ENCODE measurements around the gene TESK1. TPM values are rescaled to one million over a fixed set of nuclear protein-coding genes. Genes with fewer than 3 reads are reported as not detected.

Gene TESK1
- total RNA-seq, 8 experiments from 2014 or later: 15.9 to 30.6 (median 23.0) TPM

DNA sequence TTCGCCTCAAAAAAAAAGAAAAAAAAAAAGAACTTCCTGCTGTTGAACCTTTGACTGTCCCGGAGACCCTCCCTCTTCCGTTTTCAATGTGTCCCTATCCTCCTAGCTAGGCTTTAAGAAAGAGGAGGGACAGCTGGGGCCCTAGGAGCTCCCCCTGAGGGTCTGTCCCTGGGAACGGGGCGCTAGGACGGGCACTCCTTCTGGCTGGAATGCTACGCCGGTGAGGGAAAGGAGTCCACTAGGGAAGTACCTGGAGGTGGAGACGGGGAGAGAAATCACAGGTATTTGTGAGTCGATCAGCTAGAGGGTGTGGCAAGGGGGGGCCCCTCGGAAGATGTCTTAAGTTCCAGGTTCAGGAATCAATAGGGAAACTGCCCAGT lies 41.1 kb downstream of the TESK1 start:
- in situ Hi-C loops (cut with MboI; ENCODE audit: low pct_unique_long_range_greater_than_20kb in 2 of 9, low sequenced_read_pairs in 9 of 9, unreplicated experiment in 9 of 9): no loop called here
- ATAC-seq (replicated peaks in 6 of 8): peak; percentile 13 to 30 (median 20)
- Histone ChIP-seq H3K4me1 (replicated peaks in 1 of 2) (peaks cover 8 to 10% of the 10 kb centered on the region in 2 donors), H3K4me3 (peak overlapping the region; percentile 44 to 61 (median 53)), H3K27ac (no peak overlapping the region)
- 0 to 18% (median 6%) methylated on average over 1 to 7 of the region's 11 CpGs; no CpG with 5 or more reads in 2 of the 10 experiments for WGBS, 10 experiments

DNA sequence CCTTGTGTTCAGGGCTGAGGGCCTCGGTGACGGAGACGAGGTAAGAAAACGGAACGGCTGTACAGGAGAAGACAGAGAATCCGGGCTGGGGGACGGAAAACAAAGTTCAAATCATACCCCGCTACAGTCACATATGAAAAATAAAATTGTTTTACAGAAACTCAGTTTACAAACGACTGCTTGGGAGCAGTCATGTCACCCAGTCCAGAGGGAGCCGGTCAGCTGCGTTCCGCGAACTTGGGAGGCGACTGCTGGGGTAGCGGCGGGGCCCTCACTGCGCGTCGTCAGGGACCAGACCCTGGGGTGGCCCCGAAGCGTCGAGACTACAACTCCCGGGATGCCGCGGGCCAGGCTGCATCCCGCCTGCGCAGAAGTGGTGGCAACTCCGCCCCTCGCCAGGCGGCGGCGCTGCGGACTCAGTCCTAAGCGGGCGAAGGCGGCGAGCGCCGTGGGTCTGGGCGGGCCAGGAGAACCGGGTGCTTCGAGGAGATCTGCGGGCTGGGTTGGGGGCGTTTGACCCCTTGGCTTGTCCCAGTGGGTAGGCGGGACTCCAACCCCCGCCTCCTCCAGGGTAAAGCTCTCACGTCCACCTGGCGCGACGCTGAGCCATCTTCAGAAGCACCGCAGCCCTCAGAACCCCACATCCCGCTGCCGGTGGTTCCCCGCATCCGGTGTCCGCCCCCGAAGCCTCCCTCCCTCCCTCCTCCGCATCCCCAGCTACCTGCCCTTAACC lies 41.6 kb downstream of the TESK1 start:
- in situ Hi-C loops (cut with MboI; ENCODE audit: low pct_unique_long_range_greater_than_20kb in 2 of 9, low sequenced_read_pairs in 9 of 9, unreplicated experiment in 9 of 9): no loop called here
- H3K4me1 ChIP-seq (replicated peaks in 1 of 2): peaks cover 8 to 10% of the 10 kb centered on the region in 2 donors
- H3K4me3 ChIP-seq: peak overlapping the region; percentile 44 to 61 (median 53)
- 0 to 16% (median 2%) methylated on average over 3 to 20 of the region's 58 CpGs; no CpG with 5 or more reads in 4 of the 10 experiments for WGBS, 10 experiments
- peak; percentile 94 to 98 (median 95) for ATAC-seq (replicated peaks in 6 of 8)
- peak overlapping the region; percentile 40 to 44 for H3K27ac ChIP-seq

DNA sequence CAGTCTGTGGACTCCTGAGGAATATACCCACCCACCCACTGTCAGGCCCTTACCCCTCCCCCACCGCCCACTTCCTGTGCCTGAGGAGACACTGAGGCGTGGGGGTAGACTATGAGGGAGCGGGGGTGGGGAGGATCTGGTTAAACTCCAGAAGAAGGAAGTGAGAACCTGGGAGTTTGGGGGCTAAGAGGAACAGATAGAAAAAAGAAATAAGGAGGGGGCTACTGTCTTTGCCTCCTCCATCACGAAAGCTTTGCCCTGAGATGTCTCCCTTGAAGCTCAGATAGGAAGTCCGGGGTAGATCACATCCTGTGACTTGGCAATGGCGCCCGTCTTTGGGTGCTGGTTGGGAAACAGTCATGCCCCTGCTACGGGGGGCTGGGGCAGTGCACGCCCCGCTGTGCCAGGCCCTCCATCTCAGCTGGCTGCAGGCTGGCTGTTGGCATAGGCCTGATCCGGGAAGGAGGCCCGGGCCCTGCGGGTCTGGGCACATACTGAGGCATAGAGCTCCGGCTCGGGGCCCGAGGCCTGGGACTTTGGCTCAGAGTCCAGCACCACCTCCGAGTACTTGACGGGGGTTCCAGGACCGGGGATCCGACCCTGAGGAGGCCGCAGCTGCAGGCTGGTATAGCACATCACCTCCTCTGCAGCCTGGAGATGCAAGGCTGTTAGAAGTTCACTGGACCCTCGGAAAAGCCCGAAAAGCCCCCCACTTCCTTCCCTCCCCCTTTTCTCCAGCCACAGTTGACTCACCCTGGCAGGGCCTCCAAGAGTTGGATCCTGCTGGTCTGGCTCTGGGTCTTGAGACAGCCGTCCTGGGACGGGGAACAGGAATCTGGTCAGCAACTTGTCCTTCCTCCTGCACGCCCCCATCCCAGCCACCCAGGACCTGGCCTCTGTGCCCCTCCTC lies 44.6 kb downstream of the TESK1 start:
- in situ Hi-C loops (cut with MboI; ENCODE audit: low pct_unique_long_range_greater_than_20kb in 2 of 9, low sequenced_read_pairs in 9 of 9, unreplicated experiment in 9 of 9): no loop called here
- H3K27ac ChIP-seq: no peak overlapping the region
- peaks cover 8 to 10% of the 10 kb centered on the region in 2 donors for H3K4me1 ChIP-seq (replicated peaks in 1 of 2)
- WGBS, 10 experiments: 60 to 93% (median 85%) methylated on average over 1 to 11 of the region's 26 CpGs; no CpG with 5 or more reads in 4 of the 10 experiments
- no peak overlapping the region for H3K4me3 ChIP-seq
- no peak for ATAC-seq (replicated peaks in 6 of 8)

DNA sequence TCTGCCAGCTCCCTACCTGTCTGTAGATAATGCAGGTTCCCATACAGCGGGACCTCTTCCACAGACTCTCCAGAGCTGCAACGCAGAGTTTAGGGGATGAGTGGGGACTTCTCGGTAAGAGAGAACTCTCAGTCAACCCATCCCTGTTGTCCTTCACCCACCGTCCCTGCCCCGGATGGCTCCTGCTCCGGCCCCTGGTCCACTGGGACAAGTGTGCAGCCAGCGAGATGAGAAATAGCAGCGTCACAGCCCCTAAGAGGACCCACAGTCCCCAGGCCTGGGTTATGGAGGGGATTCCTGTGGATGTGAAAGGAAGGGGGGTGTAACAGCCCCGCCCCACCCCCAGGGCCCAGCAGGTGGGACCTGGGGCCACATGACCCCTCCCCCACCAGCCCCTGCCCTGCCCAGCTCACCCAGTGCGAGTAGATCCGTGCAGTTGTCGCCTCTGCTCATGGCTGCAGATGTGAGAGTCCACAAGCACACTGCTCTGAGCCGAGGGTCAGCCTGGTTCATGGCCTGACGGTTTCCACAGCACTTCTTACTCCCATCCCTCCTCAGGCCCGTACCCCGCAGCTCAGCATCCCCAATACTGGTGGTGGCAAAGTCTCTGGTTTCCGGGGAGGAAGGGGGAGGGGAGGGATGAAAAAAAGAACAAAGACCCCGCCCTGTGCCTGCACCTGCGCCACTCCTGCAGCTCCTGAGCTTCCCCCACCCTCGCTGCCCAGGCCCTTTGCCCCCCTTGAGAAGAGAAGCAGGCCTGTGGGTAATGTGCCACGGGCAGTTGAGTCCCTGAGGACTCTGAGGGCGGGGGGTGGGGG lies 45.5 kb downstream of the TESK1 start, which contains the start of gene SIT1:
SIT1 (minus strand) TSS at position 591 of the 818 bp plus-strand sequence; CDS start at position 513, 78 bp downstream.
- Histone ChIP-seq H3K27ac (no peak within 1 kb of the TSS), H3K4me3 (no peak within 1 kb of the TSS), H3K4me1 (replicated peaks in 1 of 2) (peaks cover 8 to 10% of the 10 kb centered on the region in 2 donors)
- in situ Hi-C loops (cut with MboI; ENCODE audit: low pct_unique_long_range_greater_than_20kb in 2 of 9, low sequenced_read_pairs in 9 of 9, unreplicated experiment in 9 of 9): no loop called here
- 50 to 58% methylated on average over 2 to 3 of the region's 22 CpGs; no CpG with 5 or more reads in 8 of the 10 experiments for WGBS, 10 experiments
- ATAC-seq (replicated peaks in 6 of 8): no peak

DNA sequence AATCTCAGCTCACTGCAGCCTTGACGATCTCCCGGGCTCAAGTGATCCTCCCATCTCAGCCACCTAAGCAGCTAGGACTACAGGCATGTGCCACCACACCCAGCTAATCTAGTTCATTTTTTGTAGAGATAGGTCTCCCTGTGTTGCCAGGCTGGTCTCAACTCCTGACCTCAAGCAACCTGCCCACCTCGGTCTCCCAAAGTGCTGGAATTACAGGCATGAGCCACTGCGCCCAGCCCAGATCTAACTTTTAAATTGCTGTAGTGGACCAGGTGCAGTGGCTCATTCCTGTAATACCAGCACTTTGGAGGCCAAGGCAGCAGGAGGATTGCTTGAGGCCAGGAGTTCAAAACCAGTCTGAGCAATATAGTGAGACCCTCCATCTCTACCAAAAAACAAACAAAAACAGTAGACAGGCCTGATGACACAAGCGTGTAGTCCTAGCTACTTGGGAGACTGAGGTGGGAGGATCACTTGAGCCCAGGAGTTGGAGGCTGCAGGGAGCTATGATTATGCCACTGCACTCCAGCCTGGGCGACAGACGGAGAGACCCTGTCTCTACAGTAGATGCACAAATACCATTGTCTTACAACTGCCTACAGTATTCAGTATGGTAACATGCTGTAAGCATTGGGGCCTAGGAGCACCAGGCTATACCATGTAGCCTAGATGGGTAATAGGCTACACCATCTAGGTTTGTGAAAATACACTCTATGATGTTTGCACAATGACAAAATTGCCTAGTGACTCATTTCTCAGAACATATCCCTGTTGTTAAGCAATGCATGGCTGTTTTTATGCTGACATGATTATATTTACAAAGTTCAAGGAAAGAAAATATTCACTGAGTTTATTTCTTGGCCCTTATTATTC lies 47.1 kb downstream of the TESK1 start:
- peak in 1 of 8 experiments; percentile 17 for ATAC-seq (replicated peaks in 6 of 8)
- Histone ChIP-seq H3K4me1 (replicated peaks in 1 of 2) (peaks cover 17 to 18% of the 10 kb centered on the region in 2 donors), H3K27ac (no peak overlapping the region), H3K4me3 (no peak overlapping the region)
- WGBS, 10 experiments: 58 to 100% (median 84%) methylated on average over 1 to 7 of the region's 7 CpGs; no CpG with 5 or more reads in 1 of the 10 experiments
- in situ Hi-C loops (cut with MboI; ENCODE audit: low pct_unique_long_range_greater_than_20kb in 2 of 9, low sequenced_read_pairs in 9 of 9, unreplicated experiment in 9 of 9): no loop called here

DNA sequence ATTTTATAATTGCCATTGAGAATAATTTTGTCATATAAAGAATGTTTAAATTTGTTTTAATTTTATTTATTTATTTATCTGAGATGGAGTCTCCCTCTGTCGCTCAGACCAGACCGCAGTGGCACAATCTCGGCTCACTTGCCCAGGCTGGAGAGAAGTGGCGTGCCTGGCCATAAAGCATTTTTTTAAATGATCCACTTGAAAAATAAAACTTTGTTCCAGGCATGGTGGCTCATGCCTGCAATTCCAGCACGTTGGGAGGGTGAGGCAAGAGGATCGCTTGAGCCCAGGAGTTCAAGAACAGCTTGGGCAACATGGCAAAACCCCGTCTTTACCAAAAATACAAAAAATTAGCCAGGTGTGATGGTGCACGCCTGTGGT lies 47.8 kb downstream of the TESK1 start:
- in situ Hi-C loops (cut with MboI; ENCODE audit: low pct_unique_long_range_greater_than_20kb in 2 of 9, low sequenced_read_pairs in 9 of 9, unreplicated experiment in 9 of 9): no loop called here
- H3K4me1 ChIP-seq (replicated peaks in 1 of 2): peaks cover 11 to 12% of the 10 kb centered on the region in 2 donors
- H3K27ac ChIP-seq: no peak overlapping the region
- 21 to 100% (median 87%) methylated on average over 1 to 8 of the region's 8 CpGs; no CpG with 5 or more reads in 1 of the 10 experiments for whole genome bisulfite sequencing, 10 experiments
- ATAC-seq (replicated peaks in 6 of 8): no peak
- H3K4me3 ChIP-seq: no peak overlapping the region

DNA sequence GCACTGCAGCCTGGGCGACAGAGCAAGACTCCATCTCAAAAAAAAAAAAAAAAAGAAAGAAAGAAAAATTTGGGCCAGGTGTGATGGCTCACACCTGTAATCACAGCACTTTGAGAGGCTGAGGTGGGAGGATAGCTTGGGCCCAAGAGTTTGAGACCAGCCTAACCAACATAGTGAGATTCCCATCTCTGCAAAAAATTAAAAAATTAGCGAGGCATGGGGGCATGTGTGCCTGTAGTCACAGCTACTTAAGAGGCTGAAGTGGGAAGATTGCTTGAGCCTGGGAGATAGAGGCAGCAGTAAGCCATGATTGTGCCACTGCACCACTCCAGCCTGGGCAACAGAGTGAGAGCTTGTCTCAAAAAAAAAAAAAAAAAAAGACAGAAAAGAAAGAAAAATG lies 48.5 kb downstream of the TESK1 start:
- in situ Hi-C loops (cut with MboI; ENCODE audit: low pct_unique_long_range_greater_than_20kb in 2 of 9, low sequenced_read_pairs in 9 of 9, unreplicated experiment in 9 of 9): no loop called here
- Histone ChIP-seq H3K4me3 (no peak overlapping the region), H3K27ac (no peak overlapping the region), H3K4me1 (replicated peaks in 1 of 2) (peaks cover 9 to 10% of the 10 kb centered on the region in 2 donors)
- WGBS, 10 experiments: 33 to 100% (median 83%) methylated on average over 1 to 2 of the region's 2 CpGs; no CpG with 5 or more reads in 3 of the 10 experiments
- no peak for ATAC-seq (replicated peaks in 6 of 8)

DNA sequence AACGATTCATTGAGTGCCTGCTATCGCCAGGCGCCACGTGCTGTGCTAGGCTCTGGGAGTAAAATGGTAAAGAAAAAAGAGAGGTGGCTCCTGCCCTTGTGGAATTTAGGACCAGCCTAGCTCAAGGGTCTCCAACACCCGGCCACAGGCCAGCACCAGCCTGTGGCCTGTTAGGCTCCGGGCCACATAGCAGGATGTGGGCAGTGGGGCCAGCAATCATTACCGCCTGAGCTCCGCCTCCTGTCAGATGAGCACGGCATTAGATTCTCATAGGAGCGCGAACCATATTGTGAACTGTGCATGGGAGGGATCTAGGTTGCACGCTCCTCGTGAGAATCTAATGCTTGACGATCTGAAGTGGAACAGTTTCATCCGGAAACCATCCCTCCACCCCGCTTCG lies 51.3 kb downstream of the TESK1 start:
- H3K4me3 ChIP-seq: no peak overlapping the region

DNA sequence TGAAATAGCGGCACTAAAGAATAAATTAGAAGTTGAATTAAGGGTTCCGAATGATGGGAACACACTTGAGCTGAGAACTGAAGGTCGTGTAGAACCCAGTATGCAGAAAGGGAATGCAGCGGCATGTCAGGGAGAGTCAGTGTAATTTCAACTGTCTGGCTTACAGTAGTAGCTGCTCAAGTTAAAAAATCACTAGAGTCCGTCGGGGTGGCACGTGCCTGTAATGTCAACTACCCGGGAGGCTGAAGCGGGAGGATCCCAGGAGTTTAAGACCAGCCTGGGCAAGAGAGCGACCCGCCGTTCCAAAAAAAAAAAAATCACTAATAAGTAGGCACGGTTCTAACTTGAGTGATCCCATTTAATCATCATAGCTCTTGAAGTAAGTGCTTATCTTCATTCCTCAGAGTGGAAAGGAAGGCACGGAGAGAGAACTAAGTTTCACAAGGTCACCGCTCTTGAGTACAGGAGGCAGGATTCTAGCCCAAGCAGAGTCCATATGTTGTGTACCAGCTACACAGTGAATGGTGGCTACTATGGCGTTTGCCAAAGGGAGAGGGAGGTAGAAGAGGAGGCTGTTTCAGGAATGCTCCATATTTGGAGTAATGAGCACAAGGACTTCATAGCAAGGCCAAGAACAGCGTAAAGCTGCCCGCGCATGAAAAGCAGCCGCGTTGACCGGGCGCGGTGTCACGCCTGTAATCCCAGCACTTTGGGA lies 51.9 kb downstream of the TESK1 start:
- ATAC-seq (replicated peaks in 6 of 8): peak in 7 of 8 experiments; percentile 13 to 41 (median 33)
- peak overlapping the region; percentile 99 to 100 for H3K27ac ChIP-seq

More for the DNA sequence above, 51.3 kb downstream of the TESK1 start:
- peak overlapping the region; percentile 45 to 99 for H3K27ac ChIP-seq
- in situ Hi-C loops (cut with MboI; ENCODE audit: low pct_unique_long_range_greater_than_20kb in 2 of 9, low sequenced_read_pairs in 9 of 9, unreplicated experiment in 9 of 9): no loop called here
- H3K4me1 ChIP-seq (replicated peaks in 1 of 2): peaks cover 16% of the 10 kb centered on the region in 2 donors
- WGBS, 10 experiments: 70 to 100% (median 92%) methylated on average over 1 to 14 of the region's 17 CpGs; no CpG with 5 or more reads in 3 of the 10 experiments
- ATAC-seq (replicated peaks in 6 of 8): no peak

DNA sequence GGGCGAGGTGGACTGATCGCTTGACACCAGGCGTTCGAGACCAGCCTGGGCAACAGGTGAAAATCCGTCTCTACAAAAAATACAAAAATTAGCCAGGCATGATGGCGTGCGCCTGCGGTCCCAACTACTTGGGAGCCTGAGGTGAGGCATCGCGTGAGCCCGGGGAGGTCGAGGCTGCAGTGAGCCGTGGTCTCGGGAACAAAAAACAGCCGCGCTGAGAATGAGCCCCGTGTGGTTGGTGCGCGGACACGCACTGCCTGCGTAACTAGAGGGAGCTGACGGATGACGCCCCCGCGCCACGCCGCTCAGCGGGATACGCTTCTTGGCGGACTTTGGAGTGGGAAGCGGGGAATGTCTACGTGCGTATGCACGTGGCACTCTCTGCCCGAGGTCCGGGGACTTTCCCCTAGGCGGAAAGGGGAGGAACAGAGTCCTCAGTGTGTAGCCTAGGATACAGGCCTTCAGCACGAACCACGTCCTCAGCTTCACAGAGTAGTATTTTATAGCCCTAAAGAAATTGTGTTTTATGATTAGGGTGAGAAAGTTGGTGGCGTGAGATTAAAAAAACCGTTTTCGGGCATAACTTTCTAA lies 52.6 kb downstream of the TESK1 start, which contains the start of gene RMRP:
RMRP (minus strand) TSS at position 474 of the 591 bp plus-strand sequence.
- 0 to 5% (median 2%) methylated on average over 3 to 29 of the region's 42 CpGs for WGBS, 10 experiments
- peak within 1 kb of the TSS; percentile 99 to 100 for H3K27ac ChIP-seq
- H3K4me1 ChIP-seq (replicated peaks in 1 of 2): peaks cover 16% of the 10 kb centered on the region in 2 donors
- H3K4me3 ChIP-seq: peak within 1 kb of the TSS; percentile 73 to 87 (median 79)
- peak; percentile 93 to 94 (median 93) for ATAC-seq (replicated peaks in 6 of 8)
- in situ Hi-C loops (cut with MboI; ENCODE audit: low pct_unique_long_range_greater_than_20kb in 2 of 9, low sequenced_read_pairs in 9 of 9, unreplicated experiment in 9 of 9): no loop called here

More for the DNA sequence above, 51.9 kb downstream of the TESK1 start:
- 13 to 100% (median 71%) methylated on average over 1 to 19 of the region's 25 CpGs for WGBS, 10 experiments
- in situ Hi-C loops (cut with MboI; ENCODE audit: low pct_unique_long_range_greater_than_20kb in 2 of 9, low sequenced_read_pairs in 9 of 9, unreplicated experiment in 9 of 9): no loop called here
- H3K4me3 ChIP-seq: peak overlapping the region; percentile 73 to 87 (median 79)
- peaks cover 16% of the 10 kb centered on the region in 2 donors for H3K4me1 ChIP-seq (replicated peaks in 1 of 2)
